ENCODE measurements around the gene SLC1A3.
"Not testable (repeated sequence)": the region's sequence is repeated elsewhere in the genome, so short reads cannot be mapped to it uniquely, and the experiment has no call there.

Gene SLC1A3

DNA sequence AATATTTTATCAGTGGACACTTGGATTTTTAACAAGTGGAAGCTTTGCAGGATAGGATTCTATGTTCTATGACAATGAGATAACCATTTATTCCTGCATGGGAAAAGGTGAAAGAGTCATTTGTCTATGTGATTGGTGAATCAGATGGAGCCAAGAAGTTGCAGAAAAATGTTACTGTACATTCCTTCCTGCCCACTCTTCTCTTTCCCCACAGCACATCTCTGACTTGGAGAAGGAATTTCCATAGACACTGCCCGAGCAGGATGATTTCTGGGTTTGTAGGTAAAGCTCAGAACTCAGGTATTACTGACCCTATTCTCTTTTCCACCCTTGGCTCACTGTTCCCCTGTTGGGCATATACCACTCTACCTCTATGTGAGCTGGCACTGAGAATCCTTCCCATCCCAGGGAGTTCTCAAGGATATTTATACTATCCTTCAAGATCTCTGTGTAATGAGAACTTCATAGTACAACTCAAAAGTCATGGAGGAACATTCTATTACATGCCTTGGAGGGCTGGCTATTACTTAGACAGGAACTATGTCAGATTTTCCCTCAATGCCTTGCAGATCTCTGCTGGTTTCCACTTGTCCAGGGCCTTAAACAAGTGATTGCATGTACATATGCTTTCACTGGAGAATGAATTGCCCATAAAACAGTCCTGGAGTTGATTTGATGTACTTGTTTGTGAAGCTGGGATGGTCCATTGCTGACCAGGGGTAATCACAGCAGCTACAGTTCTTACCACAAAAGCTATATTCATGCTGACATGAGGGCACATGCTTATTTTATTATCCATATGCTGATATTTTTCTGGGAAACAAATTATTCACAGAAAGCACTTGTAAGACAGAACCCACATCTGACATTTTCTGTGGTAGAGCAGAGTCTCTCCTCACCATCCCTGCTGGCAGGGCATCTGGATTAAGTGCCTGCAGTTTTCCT lies 24.1 kb downstream of the SLC1A3 start:
- no peak for DNase-seq (ENCODE audit: low spot score)

DNA sequence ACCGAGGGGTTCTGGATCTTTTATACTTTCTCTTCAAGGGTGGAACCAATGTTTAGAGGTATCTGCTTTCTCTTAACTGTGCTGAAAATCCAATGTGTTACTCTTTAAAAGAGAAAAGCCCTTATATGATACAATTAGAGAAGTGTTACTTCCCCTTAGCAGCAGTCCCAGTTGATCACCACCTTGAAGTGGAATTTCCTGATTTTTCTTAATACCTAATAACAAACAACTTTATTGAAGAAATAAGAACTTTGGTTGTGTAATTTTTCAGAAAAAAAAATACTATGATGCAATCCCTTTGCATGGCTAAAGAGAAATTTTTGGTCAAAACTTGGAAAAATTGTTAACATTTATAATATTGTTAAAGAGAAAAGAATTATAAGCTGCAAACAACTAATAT lies 24.7 kb downstream of the SLC1A3 start:
- no peak for DNase-seq (ENCODE audit: low spot score)

DNA sequence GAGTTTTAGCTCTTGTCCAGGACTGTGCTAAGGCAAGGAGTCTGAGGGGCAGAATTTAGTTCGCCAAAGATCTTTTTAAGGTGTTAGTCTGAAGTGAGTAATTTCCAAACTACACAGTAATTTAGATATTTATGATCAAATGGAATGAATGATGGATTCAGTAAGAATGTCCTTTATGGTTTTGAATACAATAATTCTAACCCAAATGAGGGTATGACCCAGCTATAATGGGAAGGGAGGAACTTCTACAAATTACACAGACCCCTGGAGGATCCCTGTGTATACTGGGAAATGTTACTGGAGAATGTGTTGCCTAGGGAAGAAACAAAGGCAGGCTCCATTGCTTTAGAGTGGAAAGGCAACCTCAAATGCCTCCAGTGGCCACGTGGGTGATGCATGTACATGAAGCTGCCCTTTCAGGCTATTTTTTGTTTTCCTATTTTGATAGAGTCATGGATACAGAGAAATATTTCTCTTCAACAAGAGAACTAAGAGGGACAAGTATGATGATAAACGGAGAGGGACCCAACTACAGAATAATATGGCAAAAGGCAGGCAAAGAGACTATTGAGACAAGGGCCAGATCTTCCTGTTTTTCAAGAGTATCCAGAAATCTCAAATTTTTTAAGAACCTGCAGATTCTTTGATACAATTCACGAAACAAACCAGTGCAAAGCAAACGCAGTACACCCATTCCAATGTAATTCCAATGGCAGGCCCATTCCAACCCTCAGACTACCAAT lies 25.4 kb downstream of the SLC1A3 start:
- DNase-seq (ENCODE audit: low spot score): no peak

DNA sequence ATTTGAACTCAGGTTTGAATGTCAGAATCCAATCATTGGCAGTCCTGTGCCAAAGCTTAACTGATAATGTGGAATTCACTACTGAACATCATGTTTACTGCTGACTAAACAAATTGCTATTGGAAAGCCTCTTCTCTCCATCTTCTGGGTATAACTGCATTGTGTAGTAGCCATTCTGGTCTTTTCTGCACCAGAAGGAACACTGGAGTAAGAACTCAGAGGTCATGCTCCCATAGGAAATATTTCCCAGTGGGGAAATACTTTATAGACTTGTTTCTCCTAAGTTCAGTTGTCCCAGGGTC lies 25.9 kb downstream of the SLC1A3 start:
- DNase-seq (ENCODE audit: low spot score): no peak

DNA sequence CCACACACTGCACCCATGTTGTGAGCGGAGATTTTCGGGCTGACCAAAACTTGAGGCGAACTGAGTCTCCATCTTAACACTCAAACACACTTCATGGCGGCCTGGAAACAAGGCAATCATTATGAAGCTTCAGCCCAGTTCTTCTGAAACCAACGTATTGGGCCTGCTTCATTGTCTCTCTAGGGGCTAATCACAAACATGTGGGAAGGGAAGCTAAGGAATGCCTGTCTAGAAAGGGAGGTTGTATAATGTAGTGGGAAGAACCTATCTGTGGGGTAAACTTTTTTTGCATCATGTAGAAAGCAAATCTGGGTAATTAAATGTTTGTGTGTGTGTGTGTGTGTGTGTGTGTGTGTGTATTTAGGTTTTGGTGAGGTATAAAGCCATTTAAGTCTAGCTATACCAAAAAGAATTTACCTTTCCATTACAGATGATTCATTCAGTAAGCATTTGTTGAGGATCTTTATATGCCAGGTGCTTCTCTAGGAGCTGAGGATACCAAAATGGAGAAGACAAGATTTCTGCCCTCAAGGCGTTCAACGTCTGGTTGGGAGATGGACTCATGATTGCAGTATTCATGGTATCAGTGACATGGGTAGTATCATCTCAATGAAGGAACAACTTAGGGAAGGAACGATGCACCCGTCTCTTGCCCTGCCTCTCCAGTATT lies 29.4 kb downstream of the SLC1A3 start:
- DNase-seq (ENCODE audit: low spot score): no peak

DNA sequence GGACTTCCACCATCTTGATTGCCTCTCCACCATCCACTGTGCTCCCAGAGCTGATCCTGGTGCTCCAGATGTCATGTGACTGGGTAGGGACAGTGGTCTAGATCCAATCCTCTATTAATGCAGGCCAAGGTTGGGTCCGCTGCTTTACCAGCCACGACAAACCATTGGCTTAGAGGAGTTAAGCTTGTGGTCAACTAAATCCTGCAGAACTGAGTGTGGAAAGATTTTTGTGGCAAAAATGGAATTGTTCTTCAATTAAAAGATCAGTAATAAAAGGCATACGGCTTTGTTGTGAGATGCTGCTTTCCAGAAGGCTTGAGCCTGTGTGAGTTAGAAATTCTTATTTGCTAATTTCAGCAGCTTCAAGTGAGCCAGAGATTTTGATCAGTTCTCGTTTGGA lies 30.7 kb downstream of the SLC1A3 start:
- no peak for DNase-seq (ENCODE audit: low spot score)

DNA sequence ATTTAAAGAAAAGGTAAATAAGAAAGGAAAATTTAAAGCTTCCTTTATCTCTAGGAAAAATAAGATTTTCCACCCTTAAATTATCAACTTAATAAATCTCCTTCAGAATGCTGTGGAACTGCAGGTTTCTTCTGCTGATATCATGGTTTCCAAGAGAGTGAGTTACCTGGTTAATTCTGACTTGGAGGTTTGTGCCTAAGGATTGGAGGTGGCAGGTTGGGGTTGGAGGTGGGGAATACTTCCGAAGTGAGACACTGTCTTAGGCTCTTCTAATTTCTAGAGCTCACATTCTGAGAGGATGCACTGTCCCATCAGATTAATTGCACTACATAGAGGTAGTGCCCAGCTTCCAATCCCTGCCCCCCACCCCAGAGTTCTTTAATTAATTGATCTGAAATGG lies 31.1 kb downstream of the SLC1A3 start:
- no peak for DNase-seq (ENCODE audit: low spot score)

DNA sequence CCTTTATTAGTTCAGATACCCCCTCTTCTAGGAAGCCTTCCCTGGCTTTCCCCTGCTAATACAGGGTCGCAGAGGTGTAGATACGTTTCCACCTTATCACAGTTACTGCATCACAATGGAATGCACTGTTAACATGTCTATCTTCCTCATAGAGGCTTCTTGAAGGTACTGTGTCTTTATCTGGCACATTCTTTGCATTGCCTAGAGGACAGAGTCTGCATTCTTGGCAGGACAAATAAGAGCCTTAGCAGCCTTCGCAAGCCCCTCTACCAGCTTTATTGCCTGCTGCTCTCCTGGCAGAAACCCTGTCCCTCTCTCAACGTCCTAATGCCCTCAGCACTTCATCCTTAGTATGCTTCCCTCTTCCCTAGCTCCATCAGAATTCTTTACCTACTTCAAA lies 31.6 kb downstream of the SLC1A3 start:
- DNase-seq (ENCODE audit: low spot score): no peak

DNA sequence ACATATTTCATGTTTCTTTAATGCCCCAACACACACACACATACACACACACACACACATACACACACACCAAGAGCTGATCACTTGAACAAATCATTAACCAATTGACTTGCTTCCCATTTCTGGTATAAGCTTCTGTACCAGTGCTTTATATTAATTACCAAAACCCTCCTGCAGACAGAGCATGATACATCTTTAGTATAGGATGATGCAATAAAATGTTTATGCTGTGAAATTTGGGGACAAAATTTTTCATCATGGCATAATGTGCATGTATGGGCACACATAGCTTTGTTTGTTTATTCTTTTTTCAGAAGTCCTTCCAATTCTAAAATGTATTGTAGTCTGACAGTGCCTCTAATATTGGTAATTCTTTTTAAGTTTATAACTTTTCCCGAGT lies 34.5 kb downstream of the SLC1A3 start:
- no peak for DNase-seq (ENCODE audit: low spot score)

DNA sequence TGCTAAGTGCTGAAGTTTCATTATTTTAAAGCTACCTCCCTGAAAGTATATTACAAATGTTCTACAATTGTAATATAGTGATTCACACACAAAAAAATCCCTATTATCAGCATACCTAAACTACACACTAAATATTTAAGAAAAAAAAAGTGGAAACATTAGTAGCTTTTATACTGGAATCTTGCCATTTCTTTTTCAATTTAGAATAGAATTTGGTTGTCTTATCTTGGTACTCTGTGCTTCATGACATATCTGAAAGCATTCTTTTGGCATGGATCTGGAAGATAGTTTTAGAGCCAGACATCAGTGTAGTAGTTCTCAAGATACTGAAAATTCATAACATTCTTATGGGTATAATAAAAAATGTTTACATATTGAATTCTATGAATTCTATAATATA lies 35.0 kb downstream of the SLC1A3 start:
- DNase-seq (ENCODE audit: low spot score): no peak

DNA sequence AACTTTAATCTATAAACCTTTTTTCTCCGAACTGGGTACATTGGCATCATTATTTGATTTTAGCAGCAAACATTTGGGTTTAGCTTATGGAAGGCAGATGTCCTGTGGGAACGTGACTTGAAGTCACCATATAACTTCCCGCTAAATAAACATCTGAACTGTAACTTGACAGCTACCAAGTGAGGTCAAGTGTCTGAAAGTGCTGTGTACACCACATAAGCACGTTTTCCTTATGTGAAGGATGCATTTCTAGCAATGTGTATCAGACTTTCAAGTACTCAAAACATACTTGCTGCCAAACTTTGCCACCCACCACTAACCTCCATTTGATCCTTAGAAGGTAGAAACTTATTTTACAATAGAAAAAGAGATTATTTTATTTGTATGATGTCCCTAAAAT lies 35.7 kb downstream of the SLC1A3 start:
- no peak for DNase-seq (ENCODE audit: low spot score)

DNA sequence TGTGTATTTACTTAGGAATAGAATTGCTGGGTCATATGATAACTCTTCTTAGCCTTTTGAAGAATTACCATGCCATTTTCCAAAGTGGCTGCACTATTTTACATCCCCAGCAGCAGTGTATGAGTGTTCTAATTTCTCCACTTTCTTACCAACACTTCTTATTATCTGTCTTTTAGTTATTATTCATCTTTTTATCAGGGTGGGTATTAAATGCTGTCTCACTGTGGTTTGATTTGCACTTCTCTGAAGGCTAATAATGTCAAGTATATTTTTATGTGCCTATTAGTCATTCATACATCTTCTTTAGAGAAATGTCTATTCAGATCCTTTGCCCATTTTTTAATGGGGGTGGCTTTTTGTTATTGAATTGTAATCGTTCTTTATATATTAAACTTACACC lies 36.8 kb downstream of the SLC1A3 start:
- DNase-seq (ENCODE audit: low spot score): no peak

DNA sequence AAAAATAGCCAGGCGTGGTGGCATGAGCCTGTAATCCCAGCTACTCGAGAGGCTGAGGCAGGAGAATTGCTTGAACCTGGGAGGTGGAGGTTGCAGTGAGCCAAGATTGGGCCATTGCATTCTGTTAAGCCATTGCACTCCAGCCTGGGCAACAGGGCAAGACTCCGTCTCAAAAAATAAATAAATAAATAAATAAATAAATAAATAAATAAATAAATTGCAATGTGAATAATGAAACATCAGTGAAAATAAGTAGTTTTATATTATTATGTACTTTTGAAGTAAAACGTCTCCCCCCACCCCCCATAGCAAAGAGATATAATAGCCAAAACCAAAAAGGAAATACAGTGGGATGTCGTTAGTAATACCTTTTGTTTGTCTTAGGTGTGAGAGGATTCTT lies 37.4 kb downstream of the SLC1A3 start:
- not testable (repeated sequence) for DNase-seq (ENCODE audit: low spot score)

DNA sequence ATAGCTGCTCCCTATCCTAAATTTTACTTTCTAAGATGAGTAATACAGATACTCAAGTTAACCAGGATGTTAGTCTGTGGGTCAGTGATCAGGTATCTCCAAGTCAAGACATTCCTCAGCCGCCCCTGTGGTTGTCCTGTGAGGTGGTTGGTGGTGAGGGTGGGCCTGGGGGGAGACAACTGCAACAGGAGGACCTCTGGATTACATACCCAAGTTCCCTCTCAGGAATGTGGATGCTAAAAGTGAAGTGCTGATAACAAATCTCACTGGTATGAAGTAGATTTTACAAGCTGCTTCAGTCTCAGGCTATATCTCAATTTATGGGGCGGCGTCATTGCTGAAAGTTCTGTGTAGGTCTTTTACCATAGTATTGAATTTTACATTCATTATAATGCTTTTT lies 38.3 kb downstream of the SLC1A3 start:
- DNase-seq (ENCODE audit: low spot score): no peak

DNA sequence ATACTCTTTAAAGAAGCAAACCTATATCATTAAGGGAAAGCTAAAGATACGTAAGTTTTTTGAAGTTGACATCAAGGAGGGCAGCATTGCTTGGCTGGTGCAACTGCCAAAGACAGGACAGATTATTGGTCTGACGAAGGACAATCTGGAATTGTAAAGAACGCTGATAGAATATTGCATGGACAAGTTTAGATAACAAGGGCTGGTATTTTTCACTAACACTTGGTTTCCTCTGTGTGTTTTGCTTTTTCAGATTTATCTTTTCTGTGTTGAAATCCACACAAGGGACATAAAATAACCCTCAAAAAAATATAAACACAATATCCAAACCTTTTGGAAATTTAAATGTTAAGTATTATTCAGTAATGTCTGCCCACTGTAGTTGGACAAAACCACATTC lies 39.7 kb downstream of the SLC1A3 start:
- no peak for DNase-seq (ENCODE audit: low spot score)

DNA sequence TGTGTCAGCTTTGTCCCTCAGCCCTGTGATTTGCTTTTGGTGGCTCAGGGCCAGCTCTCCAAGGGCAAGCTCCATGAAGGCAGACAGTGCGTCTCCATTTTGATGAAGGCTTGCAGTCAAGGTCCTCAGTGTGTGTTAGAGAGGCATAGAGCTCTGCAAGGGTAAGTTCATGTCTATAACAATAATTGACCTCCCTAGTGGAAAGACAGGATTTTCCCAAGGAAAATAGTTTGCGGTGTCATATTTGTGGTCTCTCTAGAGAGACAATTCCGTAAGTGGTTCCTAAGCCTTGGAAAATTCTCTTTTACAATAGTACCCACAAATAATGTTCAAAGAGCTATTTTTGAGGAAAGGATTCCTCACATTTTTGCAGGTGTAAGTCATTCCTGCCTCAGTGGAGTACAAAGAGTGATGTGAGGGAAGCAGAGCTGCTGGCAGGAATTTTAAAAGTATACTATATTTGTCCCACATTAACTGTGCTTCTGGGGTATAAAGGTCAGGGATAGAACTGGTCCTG lies 40.2 kb downstream of the SLC1A3 start:
- no peak for DNase-seq (ENCODE audit: low spot score)

DNA sequence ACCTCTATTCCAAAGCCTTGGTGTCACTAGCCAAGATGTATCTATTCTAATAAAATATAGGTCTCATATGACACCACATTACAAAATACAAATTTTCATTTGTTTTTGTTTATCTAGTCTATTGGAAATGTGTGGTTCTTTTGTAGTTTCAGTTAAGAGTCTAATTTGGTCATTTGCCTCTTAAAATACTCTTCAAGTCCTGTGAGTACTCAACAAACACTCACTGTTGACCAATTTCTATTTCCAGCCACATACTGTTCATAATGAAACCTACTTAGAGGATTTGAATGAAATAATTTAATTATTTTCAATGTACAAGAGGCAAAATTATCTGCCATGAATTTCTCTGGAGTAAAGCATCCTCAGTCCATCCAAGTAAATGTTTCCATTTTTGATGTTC lies 40.6 kb downstream of the SLC1A3 start:
- DNase-seq (ENCODE audit: low spot score): no peak

DNA sequence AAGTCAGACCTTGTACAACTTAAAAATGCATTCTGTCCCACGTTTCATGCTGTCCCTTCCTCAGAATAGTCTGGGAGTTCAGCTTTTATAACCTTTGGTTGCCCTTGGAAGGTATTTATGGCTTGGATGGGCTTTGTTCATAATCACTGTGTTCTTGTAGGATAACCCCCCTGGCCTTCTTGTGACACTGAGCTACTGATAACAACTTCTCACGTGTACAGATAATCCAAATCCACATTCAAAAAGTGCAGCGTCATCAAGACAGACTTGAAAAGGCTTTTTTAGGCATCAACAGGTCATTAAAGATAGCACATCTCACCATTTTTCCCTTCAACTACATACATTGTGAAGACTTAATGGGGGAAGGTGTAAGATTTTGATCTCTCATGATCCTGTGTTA lies 42.0 kb downstream of the SLC1A3 start:
- no peak for DNase-seq (ENCODE audit: low spot score)

DNA sequence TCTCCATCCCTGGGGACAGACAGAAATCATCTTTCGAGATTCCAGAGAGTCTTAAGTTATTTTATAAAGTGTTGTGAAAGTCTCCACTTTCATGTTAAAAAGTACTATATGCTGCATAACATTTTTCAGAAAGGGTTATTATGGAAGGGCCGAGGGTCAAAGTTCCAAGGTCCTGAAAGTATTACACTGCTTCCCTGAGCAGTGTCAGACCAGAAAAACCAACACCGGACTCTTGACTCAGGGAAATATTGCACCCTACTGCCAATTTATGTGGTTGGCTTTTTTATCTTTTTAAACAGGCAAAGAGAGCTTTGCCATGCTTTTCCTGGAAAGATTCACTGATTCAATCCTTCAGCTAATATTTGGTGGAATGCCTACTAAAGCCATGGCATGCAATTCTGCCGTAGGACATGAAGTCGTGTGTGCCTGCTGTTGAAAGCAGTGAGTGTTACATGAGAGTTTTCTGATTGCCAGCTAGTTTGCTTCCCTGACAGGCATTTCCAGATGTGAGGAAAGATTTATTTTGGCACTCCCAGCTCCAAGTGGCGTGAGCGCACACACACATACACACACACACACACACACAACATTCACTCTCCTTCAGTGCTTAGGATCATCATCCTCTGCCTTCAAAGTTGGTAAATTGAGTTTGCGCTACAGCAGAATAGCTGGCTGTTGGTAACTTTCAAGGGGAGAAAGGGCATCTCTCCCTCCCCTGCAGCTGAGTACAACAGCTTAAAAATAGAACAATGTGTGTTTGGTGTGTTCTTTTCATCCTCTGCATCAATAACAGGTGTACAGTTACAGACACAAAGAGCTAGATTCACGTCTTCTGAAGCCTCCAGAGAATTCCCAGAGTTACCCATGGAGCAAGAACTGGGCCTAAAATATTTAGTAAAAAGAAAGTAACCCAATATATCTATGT lies 45.6 kb downstream of the SLC1A3 start:
- DNase-seq (ENCODE audit: low spot score): no peak

DNA sequence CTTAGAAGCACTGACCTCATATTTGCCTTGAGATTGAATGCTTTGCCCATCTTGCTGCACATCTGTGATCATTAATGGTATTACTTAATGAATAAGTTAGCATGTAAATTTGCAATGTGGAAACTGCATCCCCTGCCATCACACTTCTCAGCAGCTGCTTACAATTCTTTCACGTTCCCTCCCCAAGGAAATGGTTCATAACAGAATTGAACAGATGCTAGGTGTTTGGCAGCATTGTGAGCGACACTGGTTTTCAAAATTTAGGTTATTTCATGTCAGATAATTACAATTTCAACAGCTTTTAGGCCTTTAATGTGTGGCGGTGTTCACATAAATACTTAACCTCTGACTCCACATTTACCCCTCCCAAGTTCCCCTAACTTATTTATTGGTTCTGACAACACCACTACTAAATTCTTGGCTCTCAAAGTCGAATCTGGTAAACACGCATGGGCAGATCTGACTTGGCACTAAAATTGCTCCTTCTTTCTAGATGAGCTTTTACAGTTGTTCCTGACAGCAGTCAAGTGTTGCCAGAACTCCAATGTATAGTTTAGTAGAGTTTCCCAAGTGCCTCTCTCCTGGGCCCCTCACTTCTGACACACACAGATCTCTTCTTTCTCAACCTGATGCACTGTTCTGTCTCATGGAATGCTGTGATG lies 46.8 kb downstream of the SLC1A3 start:
- no peak for DNase-seq (ENCODE audit: low spot score)

DNA sequence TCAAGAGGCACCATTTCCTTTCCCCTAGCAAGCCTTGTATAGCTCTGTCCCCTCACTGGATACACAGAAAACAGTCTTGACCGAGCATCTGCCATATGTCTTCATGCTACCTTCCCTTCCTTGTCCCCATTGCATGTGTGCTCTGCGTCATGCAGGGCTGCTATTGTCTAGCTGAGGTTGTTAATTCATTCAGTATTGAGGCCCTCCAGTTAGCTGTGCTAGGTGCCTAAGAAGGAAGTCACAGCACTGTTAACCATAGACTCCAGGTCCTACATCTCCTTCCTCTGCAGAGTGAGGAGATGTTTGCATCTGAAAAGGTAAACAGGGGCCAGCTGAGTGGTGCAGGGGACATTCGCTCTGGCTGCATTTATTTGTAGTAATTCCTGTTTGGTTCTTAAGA lies 48.2 kb downstream of the SLC1A3 start:
- no peak for DNase-seq (ENCODE audit: low spot score)

Measured in hematopoietic multipotent progenitor cell treated with erythropoietin and hydrocortisone succinate and interleukin-3 and kit ligand, for 17 days (in vitro differentiated cells).